ENCODE results near the gene PARP12. TPM values are rescaled to one million over a fixed set of nuclear protein-coding genes. Genes with fewer than 3 reads are reported as not detected.

Gene PARP12
- total RNA-seq, 1 donor from 2014 or later, result 9.2 TPM

DNA sequence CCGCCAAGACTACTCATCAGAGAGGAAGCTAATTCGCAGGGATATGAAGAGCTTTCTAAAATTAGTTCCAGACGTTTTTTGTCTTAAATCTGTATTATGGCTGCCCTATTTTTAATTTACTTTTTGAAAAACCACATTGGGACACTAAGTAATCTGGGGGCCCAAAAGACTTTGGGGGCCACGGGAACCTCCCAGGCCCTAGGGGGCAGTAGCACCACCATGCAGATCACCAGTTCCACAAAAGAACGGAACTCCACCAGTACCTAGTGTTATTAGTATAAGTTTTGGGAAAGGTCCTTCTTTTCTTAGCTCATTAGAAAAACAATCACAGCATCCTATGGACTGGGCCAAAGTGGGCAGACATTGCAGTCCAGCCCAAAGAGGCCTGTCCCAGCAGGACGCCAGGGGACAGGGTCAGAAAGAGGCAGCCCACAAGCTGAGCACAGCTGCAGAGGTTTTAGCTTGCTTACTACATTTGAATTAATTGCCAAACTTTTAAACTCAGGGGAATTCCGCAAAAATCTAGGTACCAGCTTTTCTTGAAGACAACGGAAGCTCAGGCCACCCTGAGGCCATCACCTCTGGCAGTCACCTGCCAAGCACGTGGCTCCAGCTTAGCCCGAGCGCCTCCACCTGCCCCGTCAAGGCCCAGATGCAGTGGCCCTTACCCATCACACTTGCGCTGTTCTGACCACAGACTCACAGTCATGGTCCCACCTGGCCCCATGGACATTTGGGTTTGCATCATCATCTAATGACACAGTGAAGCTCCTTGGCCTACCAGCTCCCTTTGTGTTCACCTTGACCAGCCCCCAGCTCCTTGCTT lies 74.8 kb downstream of the PARP12 start:
- DNase-seq (ENCODE audit: low read depth) (no peak), FAIRE-seq (no peak)
- no peak for TF ChIP-seq CTCF (IDR thresholded peaks at IDR 0.05; ENCODE audit: insufficient read depth, low read length, severe bottlenecking)
- no peaks in the 10 kb centered on the region for H3K27me3 ChIP-seq (ENCODE audit: control insufficient read depth, insufficient read depth, low read length)
- no peak overlapping the region for H3K4me3 ChIP-seq (ENCODE audit: low read depth, low read length)
- H3K36me3 ChIP-seq (ENCODE audit: control insufficient read depth, insufficient read depth, low read length), result no peaks in the 10 kb centered on the region

GRCh38 chr7:139985811-139986210 lies 76.9 kb downstream of the PARP12 start:
- Histone ChIP-seq H3K36me3 (ENCODE audit: control insufficient read depth, insufficient read depth, low read length) (no peaks in the 10 kb centered on the region), H3K4me3 (ENCODE audit: low read depth, low read length) (no peak overlapping the region), H3K27me3 (ENCODE audit: control insufficient read depth, insufficient read depth, low read length) (no peaks in the 10 kb centered on the region)
- FAIRE-seq (no peak), DNase-seq (ENCODE audit: low read depth) (no peak)
- TF ChIP-seq CTCF (IDR thresholded peaks at IDR 0.05; ENCODE audit: insufficient read depth, low read length, severe bottlenecking), result no peak

- no peak for TF ChIP-seq CTCF (IDR thresholded peaks at IDR 0.05; ENCODE audit: insufficient read depth, low read length, severe bottlenecking)
- FAIRE-seq (no peak), DNase-seq (ENCODE audit: low read depth) (no peak)
- H3K4me3 ChIP-seq (ENCODE audit: low read depth, low read length), result no peak overlapping the region
- H3K36me3 ChIP-seq (ENCODE audit: control insufficient read depth, insufficient read depth, low read length), result no peaks in the 10 kb centered on the region
- no peaks in the 10 kb centered on the region for H3K27me3 ChIP-seq (ENCODE audit: control insufficient read depth, insufficient read depth, low read length)
Measured at GRCh38 chr7:139984642-139985539, 77.9 kb downstream of the PARP12 start.

DNA sequence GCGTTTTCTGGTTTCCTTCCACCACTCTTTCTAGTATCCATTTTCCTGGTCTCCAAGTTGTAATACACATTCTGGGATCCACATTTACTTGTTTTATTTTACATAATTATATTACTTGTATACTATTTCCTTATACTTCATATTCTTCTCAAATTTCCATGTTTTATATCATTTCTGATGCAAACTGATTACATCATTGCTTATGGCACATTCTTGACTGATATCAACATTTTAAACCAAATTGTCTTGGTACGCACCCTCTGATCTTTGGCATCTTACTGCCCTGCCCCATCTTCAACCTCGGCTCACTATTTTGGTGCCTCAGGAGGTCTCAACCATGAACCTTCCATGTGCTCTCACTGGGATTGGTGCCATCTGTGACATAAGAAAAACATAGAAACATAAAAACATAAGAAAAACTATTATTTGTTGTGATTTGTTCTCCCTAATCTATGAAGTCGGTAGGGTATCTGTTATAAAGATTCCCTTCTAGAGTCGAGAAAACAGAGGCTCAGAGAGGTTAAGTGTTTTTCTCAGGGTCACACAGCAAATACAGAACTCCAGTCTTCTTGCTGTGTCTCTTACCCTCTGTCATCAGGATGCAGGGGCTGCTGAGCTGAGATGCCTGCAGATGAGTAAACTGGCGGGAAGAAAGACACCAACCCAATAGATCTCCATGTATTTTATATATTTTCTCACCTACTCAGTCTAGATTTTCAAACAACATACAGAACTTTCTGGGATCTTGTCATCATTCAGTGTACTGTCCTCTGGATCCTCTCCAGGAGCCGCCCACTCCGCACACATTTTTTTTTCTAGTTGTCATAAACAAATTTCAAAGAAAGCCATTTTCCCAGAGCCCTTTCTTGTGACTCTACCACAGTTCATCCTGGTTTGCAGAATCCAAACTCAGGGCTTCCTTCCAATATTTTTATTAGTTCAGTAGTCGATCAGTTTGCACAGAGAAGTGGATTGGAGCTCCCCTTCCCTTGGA lies 79.5 kb downstream of the PARP12 start:
- no peak overlapping the region for H3K4me3 ChIP-seq (ENCODE audit: low read depth, low read length)
- DNase-seq (ENCODE audit: low read depth) (no peak), FAIRE-seq (no peak)
- H3K36me3 ChIP-seq (ENCODE audit: control insufficient read depth, insufficient read depth, low read length), result no peaks in the 10 kb centered on the region
- TF ChIP-seq CTCF (IDR thresholded peaks at IDR 0.05; ENCODE audit: insufficient read depth, low read length, severe bottlenecking), result no peak
- H3K27me3 ChIP-seq (ENCODE audit: control insufficient read depth, insufficient read depth, low read length), result no peaks in the 10 kb centered on the region

DNA sequence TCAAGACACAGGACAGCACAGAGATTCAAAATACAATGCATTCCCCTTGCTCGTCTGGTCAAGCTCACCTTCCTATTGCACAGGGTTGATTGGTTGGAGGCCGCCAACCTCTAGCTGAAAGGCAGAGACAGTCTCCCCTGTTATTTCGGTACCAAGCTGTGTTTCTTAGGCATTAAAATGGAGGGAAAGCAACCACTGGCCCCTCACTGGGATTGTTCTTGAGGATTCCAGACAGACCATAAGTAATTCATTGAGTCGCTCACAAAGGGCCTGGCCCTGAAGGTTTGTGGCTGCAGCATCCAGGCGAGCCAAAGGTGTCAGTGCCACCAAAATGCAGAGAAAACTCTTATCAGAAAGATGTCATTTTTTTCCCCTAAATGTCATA lies 81.2 kb downstream of the PARP12 start:
- DNase-seq (ENCODE audit: low read depth) (no peak), FAIRE-seq (no peak)
- Histone ChIP-seq H3K4me3 (ENCODE audit: low read depth, low read length) (no peak overlapping the region), H3K27me3 (ENCODE audit: control insufficient read depth, insufficient read depth, low read length) (no peaks in the 10 kb centered on the region), H3K36me3 (ENCODE audit: control insufficient read depth, insufficient read depth, low read length) (no peaks in the 10 kb centered on the region)
- no peak for TF ChIP-seq CTCF (IDR thresholded peaks at IDR 0.05; ENCODE audit: insufficient read depth, low read length, severe bottlenecking)

Data from bronchial epithelial cell (primary cell).